M059J (cell line): ENCODE results near the gene EIF3J. TPM values are rescaled to one million over a fixed set of nuclear protein-coding genes. Genes with fewer than 3 reads are reported as not detected.
A peak's percentile ranks its signal among the peaks of the same experiment; 100 is the strongest.
"Not testable (repeated sequence)": the region's sequence is repeated elsewhere in the genome, so short reads cannot be mapped to it uniquely, and the experiment has no call there.

ENCODE experiments used
- DNase-seq: peaks from one replicate; pipeline ENCODE4 v3.0.0-alpha.2; 2012; ENCODE audit warnings: low read depth
- total RNA-seq: library from RNA; depleted of rRNA; stranded (reverse); fragments of >200 nt; shearing (Covaris generic); gene quantifications from 2 replicates; pipeline ENCODE4 v1.2.3, GENCODE V29; 2014

EIF3J gene
- total RNA-seq, 1 experiment from 2014 or later = 49.2 TPM

DNA sequence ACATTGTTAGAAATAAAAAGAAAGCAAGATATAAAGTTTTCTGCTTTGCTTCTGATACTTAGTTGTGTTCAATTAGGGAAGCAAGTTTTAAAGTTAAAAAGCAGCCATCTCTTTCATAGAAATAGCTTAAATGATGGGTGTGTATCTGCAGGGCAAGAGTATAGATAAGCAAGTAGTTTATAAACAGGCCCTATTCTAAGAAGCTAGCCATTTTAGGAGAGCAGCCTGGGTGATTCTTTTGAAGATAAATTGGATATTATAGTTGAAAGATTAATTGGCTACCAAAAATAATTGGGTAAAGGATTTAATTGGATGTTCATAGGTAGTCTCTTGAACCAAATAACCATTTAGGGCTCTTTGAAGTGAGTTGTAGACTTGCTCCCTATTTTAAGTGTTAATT, 5.6 kb downstream of the EIF3J start:
- DNase-seq = no peak

DNA sequence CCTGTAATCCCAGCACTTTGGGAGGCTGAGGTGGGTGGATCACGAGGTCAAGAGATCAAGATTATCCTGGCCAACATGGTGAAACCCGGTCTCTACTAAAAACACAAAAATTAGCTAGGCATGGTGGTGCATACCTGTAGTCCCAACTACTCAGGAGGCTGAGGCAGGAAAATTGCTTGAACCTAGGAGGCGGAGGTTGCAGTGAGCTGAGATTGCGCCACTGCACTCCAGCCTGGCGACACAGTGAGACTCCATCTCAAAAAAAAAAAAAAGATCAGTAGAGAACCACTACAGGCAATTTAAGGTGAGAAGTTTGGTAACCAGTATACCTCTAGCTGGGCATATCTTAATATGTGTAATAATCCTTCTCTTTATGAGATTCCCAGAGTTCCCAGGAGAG, 7.8 kb downstream of the EIF3J start:
- not testable (repeated sequence) for DNase-seq

DNA sequence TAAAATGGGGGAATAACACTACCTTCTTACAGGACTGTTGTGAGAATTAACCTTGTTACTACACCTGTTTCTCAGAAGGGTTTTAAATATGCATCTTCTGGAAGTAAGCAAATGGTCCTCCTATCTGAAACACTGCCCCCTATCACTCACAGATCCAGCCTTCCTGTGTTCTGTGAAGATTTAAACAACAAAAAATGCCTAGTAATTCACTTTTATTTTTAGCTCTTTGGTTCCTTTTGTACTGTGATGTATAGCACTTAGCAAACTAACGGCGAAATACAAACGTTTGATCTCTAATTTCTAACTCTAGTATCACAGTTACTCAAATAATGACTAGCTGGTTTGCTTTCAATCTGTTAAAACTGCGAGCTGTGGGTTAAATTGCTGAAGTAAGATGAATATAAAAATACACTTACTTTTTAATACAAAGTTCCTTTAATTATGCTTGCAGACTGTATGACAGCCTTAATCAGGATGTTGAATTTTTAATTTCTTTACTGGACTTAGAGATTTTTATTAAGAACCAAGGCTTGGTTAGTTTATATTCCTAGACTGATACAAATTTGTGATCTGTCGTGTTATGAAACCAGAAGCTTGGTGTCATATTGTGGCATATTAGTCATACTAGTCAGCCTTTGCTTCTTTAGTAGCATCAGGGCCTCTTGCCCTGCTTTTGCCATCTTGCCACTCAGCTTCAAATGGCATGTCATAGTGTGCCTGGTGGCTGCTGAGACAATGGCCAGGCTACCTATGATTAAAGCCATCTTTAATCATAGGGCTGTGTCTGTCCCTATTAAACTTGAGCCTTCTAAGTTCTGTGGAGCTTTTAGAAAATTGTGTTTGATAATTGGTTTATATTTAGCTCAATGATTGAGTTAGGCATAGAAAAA, 9.2 kb downstream of the EIF3J start:
- peak; percentile 67 for DNase-seq

DNA sequence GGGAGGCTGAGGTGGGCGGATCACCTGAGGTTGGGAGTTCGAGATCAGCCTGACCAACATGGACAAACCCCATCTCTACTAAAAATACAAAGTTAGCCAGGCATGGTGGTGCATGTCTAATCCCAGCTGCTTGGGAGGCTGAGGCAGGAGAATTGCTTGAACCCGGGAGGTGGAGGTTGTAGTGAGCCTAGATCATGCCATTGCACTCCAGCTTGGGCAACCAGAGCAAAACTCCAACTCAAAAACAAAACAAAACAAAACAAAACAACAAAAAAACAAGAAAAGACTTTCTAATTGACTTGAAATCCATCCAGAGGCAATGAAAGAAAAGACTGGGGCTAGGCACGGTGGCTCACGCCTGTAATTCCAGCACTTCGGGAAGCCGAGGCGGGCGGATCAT, 12.2 kb downstream of the EIF3J start:
- DNase-seq = not testable (repeated sequence)

- DNase-seq = no peak
Observed at GRCh38 chr15:44550256-44550655, 13.3 kb downstream of the EIF3J start.

GRCh38 chr15:44550734-44551133, 13.8 kb downstream of the EIF3J start:
- no peak for DNase-seq

DNA sequence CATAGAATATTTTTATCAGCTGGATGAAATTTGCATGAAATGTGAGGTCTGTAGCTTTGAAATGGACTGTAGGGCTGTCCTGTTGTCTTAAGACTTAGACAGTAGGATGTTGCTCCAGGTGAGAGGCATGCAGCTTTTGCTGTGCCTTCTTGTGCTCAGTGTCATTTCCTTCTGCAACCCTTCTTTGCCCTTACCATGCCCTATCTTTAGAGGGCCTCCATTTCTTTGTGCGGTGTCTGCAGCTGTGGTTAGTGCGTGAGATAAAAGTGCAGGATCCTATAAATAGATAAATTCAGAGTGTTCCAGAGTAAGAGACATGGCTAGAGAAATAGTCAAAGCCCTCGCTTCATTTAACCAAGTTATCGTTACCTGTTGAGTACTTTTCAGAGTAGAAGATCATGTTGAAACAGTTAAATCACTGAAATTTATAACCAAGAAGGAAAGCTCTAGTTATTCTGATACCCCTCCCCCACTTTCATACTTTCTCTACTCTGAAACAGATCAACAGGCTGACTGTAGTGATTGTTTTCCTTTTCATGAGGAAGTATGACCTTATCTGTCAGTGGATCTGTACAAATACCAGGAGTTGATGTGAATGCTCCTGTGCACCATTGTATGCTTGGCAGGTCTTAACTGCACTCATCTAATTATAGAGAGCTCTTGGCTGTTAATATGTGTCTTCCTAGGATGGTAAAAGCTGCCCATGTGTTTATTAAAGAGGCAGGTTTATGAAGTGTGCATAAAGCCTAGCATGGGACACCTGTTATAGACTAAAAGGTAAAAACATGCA, 18.2 kb downstream of the EIF3J start:
- no peak for DNase-seq

DNA sequence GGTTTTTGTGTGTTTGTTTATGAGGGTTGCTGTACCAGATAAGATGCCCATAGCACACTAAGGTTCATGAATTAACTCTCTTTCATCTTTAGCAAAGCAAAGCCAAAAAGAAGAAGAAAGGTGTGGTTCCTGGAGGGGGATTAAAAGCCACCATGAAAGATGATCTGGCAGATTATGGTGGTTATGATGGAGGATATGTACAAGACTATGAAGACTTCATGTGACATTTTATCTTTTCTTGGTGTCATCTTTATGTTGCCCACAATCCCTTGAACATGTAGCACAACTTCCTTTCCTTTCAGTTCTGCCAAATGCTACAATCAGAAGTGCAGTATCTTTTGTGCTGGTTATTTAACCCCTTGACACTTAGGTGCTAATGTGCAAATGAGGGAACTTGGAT, 24.0 kb downstream of the EIF3J start:
- DNase-seq = not testable (repeated sequence)

GRCh38 chr15:44565387-44566154, 28.6 kb downstream of the EIF3J start:
- DNase-seq = no peak

- DNase-seq = no peak
Observed at GRCh38 chr15:44566155-44566540, 29.2 kb downstream of the EIF3J start.

- no peak for DNase-seq
Observed at GRCh38 chr15:44568338-44568737, 31.4 kb downstream of the EIF3J start.

- no peak for DNase-seq
Observed at GRCh38 chr15:44569316-44569715, 32.4 kb downstream of the EIF3J start.

- DNase-seq = no peak
Observed at GRCh38 chr15:44570361-44570760, 33.4 kb downstream of the EIF3J start.

GRCh38 chr15:44573386-44573785, 36.4 kb downstream of the EIF3J start:
- no peak for DNase-seq

DNA sequence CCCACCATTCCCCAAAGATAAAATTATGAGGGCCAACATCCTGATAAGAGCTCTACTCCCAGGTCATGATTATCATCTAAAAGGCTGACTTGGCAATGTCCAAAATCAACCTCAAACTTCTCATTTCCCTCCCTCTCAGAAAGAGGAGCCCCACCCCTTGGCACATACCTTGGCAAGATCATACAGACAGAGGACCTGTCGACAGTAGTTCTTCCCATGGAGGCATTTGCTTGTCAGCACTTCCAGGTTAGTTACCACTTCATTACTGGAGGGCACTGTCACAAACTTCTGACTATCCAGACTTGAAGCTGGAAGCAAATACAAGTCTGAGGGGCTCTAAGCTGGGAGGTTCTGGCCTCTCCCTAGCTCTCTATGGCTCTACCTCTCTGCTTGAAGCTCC, 37.8 kb downstream of the EIF3J start:
- no peak for DNase-seq

GRCh38 chr15:44580105-44580504, 43.2 kb downstream of the EIF3J start:
- DNase-seq = no peak

DNA sequence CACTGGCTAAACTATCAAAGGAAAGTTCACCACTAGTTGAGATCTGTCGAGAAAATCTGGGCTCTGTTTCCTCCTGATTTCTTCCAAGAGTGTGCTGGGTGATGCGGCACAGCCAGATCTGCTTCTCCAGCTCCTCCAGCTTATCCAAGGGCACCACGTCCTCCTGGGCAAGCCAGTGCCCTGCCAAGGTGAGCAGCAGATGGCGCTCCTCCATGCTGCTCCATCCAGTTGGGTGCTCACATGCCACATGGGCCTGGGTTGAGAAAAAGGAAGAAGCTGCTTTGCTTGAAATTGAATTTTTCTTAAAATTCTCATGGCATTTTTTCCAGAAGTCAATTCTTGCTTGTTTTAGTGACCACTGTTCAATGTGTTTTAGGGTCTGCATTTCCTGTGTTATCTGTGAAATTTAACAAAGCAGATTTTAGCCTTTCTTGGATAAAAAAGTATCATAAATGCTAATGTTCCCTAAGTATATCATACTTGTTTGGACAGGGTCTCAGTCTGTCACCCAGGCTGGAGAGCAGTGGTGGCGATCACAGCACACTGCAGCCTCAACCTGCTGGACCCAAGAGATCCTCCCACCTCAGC, 47.3 kb downstream of the EIF3J start:
- peak; percentile 54 for DNase-seq

- no peak for DNase-seq
Observed at GRCh38 chr15:44585633-44586032, 48.7 kb downstream of the EIF3J start.

- no peak for DNase-seq
Observed at GRCh38 chr15:44588541-44588940, 51.6 kb downstream of the EIF3J start.

DNA sequence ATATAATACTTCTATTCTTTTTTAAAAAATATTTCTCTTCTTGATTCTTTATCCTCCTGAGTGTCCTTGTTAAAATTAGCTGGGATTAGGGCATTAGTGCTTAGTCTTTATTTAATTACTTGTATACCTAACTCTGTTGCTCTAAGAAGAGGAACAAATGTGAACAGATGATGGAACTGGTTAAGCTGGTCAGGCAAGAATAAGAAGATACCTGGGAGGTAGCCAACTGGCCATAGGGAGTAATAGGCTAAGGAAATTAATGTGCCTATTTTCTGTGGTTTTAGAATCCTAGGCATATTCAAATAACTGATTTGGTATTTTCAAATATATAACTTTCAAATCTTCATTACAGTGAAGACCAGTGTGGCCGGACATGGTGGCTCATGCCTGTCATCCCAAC, 54.4 kb downstream of the EIF3J start:
- no peak for DNase-seq

DNA sequence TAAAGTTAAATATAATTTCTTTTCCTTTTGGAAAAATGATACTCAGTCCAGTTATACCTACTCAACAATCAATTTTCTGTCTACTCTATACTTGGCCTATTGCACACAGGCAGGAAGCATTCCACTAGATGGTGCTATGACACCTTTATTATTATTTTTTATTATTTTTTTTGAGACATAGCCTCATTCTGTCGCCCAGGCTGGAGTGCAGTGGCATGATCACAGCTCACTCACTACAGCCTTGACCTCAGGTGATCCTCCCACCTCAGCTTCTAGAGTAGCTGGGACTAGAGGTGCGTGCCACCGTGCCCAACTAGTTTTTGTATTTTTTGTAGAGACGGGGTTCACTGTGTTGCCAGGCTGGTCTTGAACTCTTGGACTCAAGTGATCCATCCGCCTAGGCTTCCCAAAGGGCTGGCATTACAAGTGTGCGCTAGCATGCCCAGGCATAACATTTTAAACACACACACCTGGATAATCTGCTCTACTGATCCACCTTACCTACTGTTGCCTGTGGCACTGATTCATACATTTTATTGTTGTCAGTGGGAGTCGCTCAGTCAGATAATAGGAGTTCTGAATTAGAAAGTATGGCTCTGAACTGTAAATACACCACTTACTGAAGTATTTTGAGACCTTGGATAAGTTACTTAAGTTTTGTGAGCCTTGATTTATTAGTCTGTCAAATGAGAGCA, 56.2 kb downstream of the EIF3J start:
- peak; percentile 21 for DNase-seq
